ENCODE results near the gene DAB2IP. TPM values are rescaled to one million over a fixed set of nuclear protein-coding genes. Genes with fewer than 3 reads are reported as not detected.

DAB2IP gene
- total RNA-seq, 1 experiment from 2014 or later = 31.0 TPM

- intact Hi-C loops (cut with micrococcal nuclease) = no loop called here
- CTCF ChIA-PET = no interaction called here
- Histone ChIP-seq H3K4me2 (ENCODE audit: low read length) (no peak overlapping the region), H4K20me1 (ENCODE audit: insufficient read depth) (no peaks in the 10 kb centered on the region), H3K9me3 (ENCODE audit: control insufficient read depth in 1 of 2, insufficient read depth in 1 of 2, low read depth in 1 of 2, low read length in 2 of 2) (no peaks in the 10 kb centered on the region), H3K36me3 (ENCODE audit: control insufficient read depth in 1 of 2, insufficient read depth in 2 of 2, low read length in 2 of 2) (no peaks in the 10 kb centered on the region), H3K27ac (ENCODE audit: low read depth, low read length) (no peak overlapping the region), H3K27me3 (ENCODE audit: insufficient read depth, low read length) (no peaks in the 10 kb centered on the region), H3K9ac (ENCODE audit: low read length) (no peak overlapping the region), H3K79me2 (ENCODE audit: insufficient read depth, low read length) (peaks cover 9% of the 10 kb centered on the region; the same call in 1 of the 2 replicates), H3K9me2 (ENCODE audit: insufficient read depth) (no peaks in the 10 kb centered on the region), H2AFZ (ENCODE audit: low read depth, low read length, poor library complexity, severe bottlenecking) (no peak overlapping the region), H3K4me3 (replicated peaks in 1 of 2; ENCODE audit: low read depth in 1 of 2, low read length in 2 of 2) (no peak overlapping the region), H3K4me1 (ENCODE audit: control insufficient read depth in 1 of 2, insufficient read depth in 2 of 2, low read length in 2 of 2) (peaks cover 26 to 37% of the 10 kb centered on the region in 2 experiments)
- DNase-seq (ENCODE audit: low read depth, low spot score) = no peak
- RAD21 ChIA-PET (ENCODE audit: low non-redundant PET in 1 of 2, low total read pairs in 2 of 2, uncharacterized antibody in 2 of 2, unreplicated experiment in 2 of 2) = no interaction called here
- POLR2A ChIA-PET = no interaction called here
- no peak for ATAC-seq
- no peak for TF ChIP-seq MAX (IDR thresholded peaks at IDR 0.05)
- no peak for TF ChIP-seq SP1 (IDR thresholded peaks at IDR 0.05; ENCODE audit: low read depth)
- no peak for TF ChIP-seq TCF7L2 (IDR thresholded peaks at IDR 0.05; ENCODE audit: borderline replicate concordance, extremely low read depth, insufficient read depth, insufficient read length)
- TF ChIP-seq CEBPB (IDR thresholded peaks at IDR 0.05; ENCODE audit: low read depth) = no peak
- no peak for TF ChIP-seq REST (IDR thresholded peaks at IDR 0.05; ENCODE audit: low read depth)
- no peak for TF ChIP-seq FOSL1 (IDR thresholded peaks at IDR 0.05; ENCODE audit: low read depth)
- no peak for TF ChIP-seq ZFX (IDR thresholded peaks at IDR 0.05)
- no peak for TF ChIP-seq YY1 (IDR thresholded peaks at IDR 0.05; ENCODE audit: extremely low read depth, insufficient replicate concordance, low read depth, low read length)
- TF ChIP-seq JUND (IDR thresholded peaks at IDR 0.05) = no peak
- TF ChIP-seq RAD21 (IDR thresholded peaks at IDR 0.05; ENCODE audit: low read depth) = no peak
- TF ChIP-seq ELF1 (IDR thresholded peaks at IDR 0.05; ENCODE audit: borderline replicate concordance, low read depth) = no peak
- TF ChIP-seq ZBTB33 (IDR thresholded peaks at IDR 0.05; ENCODE audit: extremely low read depth, insufficient replicate concordance, low read length) = no peak
- no peak for TF ChIP-seq SRF (IDR thresholded peaks at IDR 0.05; ENCODE audit: low read depth)
- TF ChIP-seq POLR2A (IDR thresholded peaks at IDR 0.05; ENCODE audit: borderline replicate concordance, extremely low read depth, insufficient read depth, insufficient read length) = no peak
- no peak for TF ChIP-seq SIN3A (IDR thresholded peaks at IDR 0.05; ENCODE audit: low read depth)
- TF ChIP-seq POLR2AphosphoS5 (IDR thresholded peaks at IDR 0.05; ENCODE audit: low read depth, low read length) = no peak
- no peak for TF ChIP-seq CBX3 (IDR thresholded peaks at IDR 0.05; ENCODE audit: low read depth)
- TF ChIP-seq CTCF (IDR thresholded peaks at IDR 0.05 in 2 of 3, conservative IDR thresholded peaks at IDR 0.05 in 1 of 3; ENCODE audit: borderline replicate concordance in 1 of 3, insufficient read depth in 1 of 3, low read depth in 2 of 3, low read length in 2 of 3) = no peak
- no peak for TF ChIP-seq EZH2phosphoT487 (IDR thresholded peaks at IDR 0.05; ENCODE audit: borderline replicate concordance)
- no peak for TF ChIP-seq EGR1 (IDR thresholded peaks at IDR 0.05; ENCODE audit: low read depth)
- no TSS peak for BruUV-seq (replicated peaks)
Observed at GRCh38 chr9:121718501-121718900, 67.1 kb downstream of the DAB2IP start.

Measured in HCT116 (cell line).